Stimulated activated naive B cell treated with anti-CD40 and anti-IgM and Interleukin-4, amounts not matched to agents 10 μg/mL and 1 μg/mL and 100 μg/mL, for 72 hours (primary cell): ENCODE results near the gene KRT13.

Experiments used
- ATAC-seq, 2 donors: fragments of 150-1000 bp; cut with Tn5 transposase; replicated peaks; 2 replicates each; pipeline ENCODE4 v1.10.0; 2021; ENCODE audit warnings: moderate library complexity in 1 of 2
- DNase-seq: peaks from one replicate; pipeline ENCODE4 v3.0.0; 2021
- H3K27ac Mint-ChIP-seq: one replicate; pipeline ENCODE4 v1.8.0; 2022; ENCODE audit warnings: mild to moderate bottlenecking, mixed read lengths
- H3K27me3 Mint-ChIP-seq, 2 donors: one replicate each; pipeline ENCODE4 v1.8.0; 2022; ENCODE audit warnings: mixed read lengths in 2 of 2
- H3K36me3 Mint-ChIP-seq, 2 donors: one replicate each; pipeline ENCODE4 v1.8.0; 2022; ENCODE audit warnings: mixed read lengths in 2 of 2, mild to moderate bottlenecking in 1 of 2
- H3K4me1 Mint-ChIP-seq, 2 donors: one replicate each; pipeline ENCODE4 v1.8.0; 2022; ENCODE audit warnings: mixed read lengths in 2 of 2, mild to moderate bottlenecking in 1 of 2
- H3K4me3 Mint-ChIP-seq, 2 donors: one replicate each; pipeline ENCODE4 v1.8.0; 2022; ENCODE audit warnings: mild to moderate bottlenecking in 2 of 2, mixed read lengths in 2 of 2, moderate library complexity in 1 of 2
- H3K9me3 Mint-ChIP-seq, 2 donors: one replicate each; pipeline ENCODE4 v1.8.0; 2022; ENCODE audit warnings: mixed read lengths in 2 of 2, mild to moderate bottlenecking in 1 of 2

The KRT13 gene

GRCh38 chr17:41486316-41486715 is 19.1 kb downstream of the KRT13 start:
- no peak overlapping the region for H3K27ac Mint-ChIP-seq
- H3K4me1 Mint-ChIP-seq = peaks cover 0 to 6% of the 10 kb centered on the region in 2 donors
- DNase-seq = no peak
- no peak for ATAC-seq
- no peaks in the 10 kb centered on the region for H3K36me3 Mint-ChIP-seq
- no peak overlapping the region for H3K4me3 Mint-ChIP-seq
- H3K9me3 Mint-ChIP-seq = no peaks in the 10 kb centered on the region
- H3K27me3 Mint-ChIP-seq = peaks cover 21 to 26% of the 10 kb centered on the region in 2 donors

GRCh38 chr17:41484920-41485904 is 20.2 kb downstream of the KRT13 start:
- Mint-ChIP-seq H3K27ac (no peak overlapping the region), H3K9me3 (no peaks in the 10 kb centered on the region), H3K27me3 (peaks cover 21 to 26% of the 10 kb centered on the region in 2 donors), H3K36me3 (no peaks in the 10 kb centered on the region), H3K4me1 (peaks cover 2 to 3% of the 10 kb centered on the region in 2 donors), H3K4me3 (no peak overlapping the region)
- DNase-seq (no peak), ATAC-seq (no peak)

- no peak for ATAC-seq
- H3K36me3 Mint-ChIP-seq = no peaks in the 10 kb centered on the region
- no peak for DNase-seq
These were observed 21.2 kb downstream of the KRT13 start for GRCh38 chr17:41483991-41484826.

GRCh38 chr17:41483531-41483930 is 21.9 kb downstream of the KRT13 start:
- no peaks in the 10 kb centered on the region for H3K36me3 Mint-ChIP-seq
- peaks cover 3 to 13% of the 10 kb centered on the region in 2 donors for H3K4me1 Mint-ChIP-seq
- H3K27me3 Mint-ChIP-seq = peaks cover 21 to 23% of the 10 kb centered on the region in 2 donors
- no peak overlapping the region for H3K4me3 Mint-ChIP-seq
- ATAC-seq (no peak), DNase-seq (no peak)
- H3K9me3 Mint-ChIP-seq = no peaks in the 10 kb centered on the region
- H3K27ac Mint-ChIP-seq = peak overlapping the region; percentile 65

More at GRCh38 chr17:41483991-41484826, 21.2 kb downstream of the KRT13 start:
- H3K27ac Mint-ChIP-seq = no peak overlapping the region
- H3K4me1 Mint-ChIP-seq = peaks cover 3 to 11% of the 10 kb centered on the region in 2 donors
- peaks cover 21 to 26% of the 10 kb centered on the region in 2 donors for H3K27me3 Mint-ChIP-seq
- H3K4me3 Mint-ChIP-seq = no peak overlapping the region
- no peaks in the 10 kb centered on the region for H3K9me3 Mint-ChIP-seq

- no peaks in the 10 kb centered on the region for H3K9me3 Mint-ChIP-seq
- ATAC-seq = no peak
- H3K4me3 Mint-ChIP-seq = no peak within 1 kb of the TSS
- peaks cover 14 to 16% of the 10 kb centered on the region in 2 donors for H3K27me3 Mint-ChIP-seq
- peaks cover 3 to 13% of the 10 kb centered on the region in 2 donors for H3K4me1 Mint-ChIP-seq
- no peak within 1 kb of the TSS for H3K27ac Mint-ChIP-seq
- H3K36me3 Mint-ChIP-seq = no peaks in the 10 kb centered on the region
- no peak for DNase-seq
These were observed 24.4 kb downstream of the KRT13 start, which contains the start of gene KRT35 for GRCh38 chr17:41481036-41481435. Gene KRT35 (minus strand): TSS chr17:41481151. CDS start chr17:41481097, 54 bp downstream.

GRCh38 chr17:41480581-41480980 is 24.8 kb downstream of the KRT13 start:
- Mint-ChIP-seq H3K27me3 (peaks cover 9 to 12% of the 10 kb centered on the region in 2 donors), H3K9me3 (no peaks in the 10 kb centered on the region), H3K27ac (no peak overlapping the region), H3K4me3 (no peak overlapping the region), H3K36me3 (no peaks in the 10 kb centered on the region), H3K4me1 (peaks cover 3 to 13% of the 10 kb centered on the region in 2 donors)
- ATAC-seq (no peak), DNase-seq (no peak)

- Mint-ChIP-seq H3K27ac (no peak overlapping the region), H3K4me1 (peaks cover 3 to 13% of the 10 kb centered on the region in 2 donors), H3K36me3 (no peaks in the 10 kb centered on the region), H3K9me3 (no peaks in the 10 kb centered on the region), H3K4me3 (no peak overlapping the region), H3K27me3 (peaks cover 5 to 11% of the 10 kb centered on the region in 2 donors)
- ATAC-seq (peak; percentile 82), DNase-seq (no peak)
These were observed 25.3 kb downstream of the KRT13 start for GRCh38 chr17:41480136-41480535.

GRCh38 chr17:41478237-41478636 is 27.2 kb downstream of the KRT13 start:
- Mint-ChIP-seq H3K4me1 (peaks cover 3 to 13% of the 10 kb centered on the region in 2 donors), H3K9me3 (peaks cover 0 to 4% of the 10 kb centered on the region in 2 donors), H3K27ac (no peak overlapping the region), H3K27me3 (peaks cover 0 to 1% of the 10 kb centered on the region in 2 donors), H3K36me3 (no peaks in the 10 kb centered on the region), H3K4me3 (no peak overlapping the region)
- no peak for ATAC-seq
- no peak for DNase-seq

- no peak for ATAC-seq
- no peaks in the 10 kb centered on the region for H3K36me3 Mint-ChIP-seq
- peaks cover 0 to 8% of the 10 kb centered on the region in 2 donors for H3K9me3 Mint-ChIP-seq
- peaks cover 3 to 13% of the 10 kb centered on the region in 2 donors for H3K4me1 Mint-ChIP-seq
- H3K27ac Mint-ChIP-seq = no peak overlapping the region
- no peak for DNase-seq
- peaks cover 0 to 4% of the 10 kb centered on the region in 2 donors for H3K27me3 Mint-ChIP-seq
- no peak overlapping the region for H3K4me3 Mint-ChIP-seq
These were observed 28.3 kb downstream of the KRT13 start for GRCh38 chr17:41476866-41477815.

GRCh38 chr17:41475421-41475820 is 30.0 kb downstream of the KRT13 start:
- no peak for ATAC-seq
- Mint-ChIP-seq H3K27ac (no peak overlapping the region), H3K27me3 (peaks cover 0 to 8% of the 10 kb centered on the region in 2 donors), H3K36me3 (no peaks in the 10 kb centered on the region), H3K9me3 (peaks cover 0 to 8% of the 10 kb centered on the region in 2 donors), H3K4me1 (peaks cover 3 to 12% of the 10 kb centered on the region in 2 donors), H3K4me3 (no peak overlapping the region)
- DNase-seq = no peak

GRCh38 chr17:41474863-41475262 is 30.5 kb downstream of the KRT13 start:
- H3K27me3 Mint-ChIP-seq = peaks cover under 1 to 9% of the 10 kb centered on the region in 2 donors
- H3K9me3 Mint-ChIP-seq = peaks cover 0 to 8% of the 10 kb centered on the region in 2 donors
- no peaks in the 10 kb centered on the region for H3K36me3 Mint-ChIP-seq
- ATAC-seq = no peak
- no peak for DNase-seq
- H3K4me3 Mint-ChIP-seq = no peak overlapping the region
- peaks cover under 1 to 6% of the 10 kb centered on the region in 2 donors for H3K4me1 Mint-ChIP-seq
- no peak overlapping the region for H3K27ac Mint-ChIP-seq

GRCh38 chr17:41468346-41468745 is 37.1 kb downstream of the KRT13 start:
- DNase-seq (no peak), ATAC-seq (no peak)
- Mint-ChIP-seq H3K27me3 (peaks cover 27 to 33% of the 10 kb centered on the region in 2 donors), H3K9me3 (peaks cover 4 to 7% of the 10 kb centered on the region in 2 donors), H3K4me1 (no peaks in the 10 kb centered on the region), H3K4me3 (no peak overlapping the region), H3K27ac (no peak overlapping the region), H3K36me3 (no peaks in the 10 kb centered on the region)

- H3K27ac Mint-ChIP-seq = no peak overlapping the region
- H3K4me1 Mint-ChIP-seq = no peaks in the 10 kb centered on the region
- H3K9me3 Mint-ChIP-seq = peaks cover 0 to 7% of the 10 kb centered on the region in 2 donors
- no peak overlapping the region for H3K4me3 Mint-ChIP-seq
- ATAC-seq = no peak
- H3K27me3 Mint-ChIP-seq = peaks cover 27 to 33% of the 10 kb centered on the region in 2 donors
- DNase-seq = no peak
- H3K36me3 Mint-ChIP-seq = no peaks in the 10 kb centered on the region
These were observed 37.9 kb downstream of the KRT13 start for GRCh38 chr17:41467561-41467960.
